Mononuclear cell (primary cell): ENCODE measurements around the gene MRPL19. TPM values are rescaled to one million over a fixed set of nuclear protein-coding genes. Genes with fewer than 3 reads are reported as not detected.
"Not testable (repeated sequence)": the region's sequence is repeated elsewhere in the genome, so short reads cannot be mapped to it uniquely, and the experiment has no call there.

Experiments
- H3K27me3 ChIP-seq: 2 replicates; pipeline ENCODE4 v1.6.0; 2011; ENCODE audit warnings: low read length, control low read depth; ENCODE audit not compliant: insufficient read depth
- H3K4me1 ChIP-seq: 2 replicates; pipeline ENCODE4 v1.5.1; 2011; ENCODE audit warnings: mild to moderate bottlenecking, low read length, control low read depth; ENCODE audit not compliant: insufficient read depth
- H3K4me3 ChIP-seq: 2 replicates; pipeline ENCODE4 v1.5.1; 2011; ENCODE audit warnings: mild to moderate bottlenecking, low read length, moderate library complexity
- H3K9me3 ChIP-seq: 2 replicates; pipeline ENCODE4 v1.5.1; 2011; ENCODE audit warnings: low read depth, mild to moderate bottlenecking, control low read depth, low read length
- total RNA-seq: library from RNA; depleted of rRNA; stranded (reverse); fragments of >200 nt; gene quantifications from one replicate; pipeline ENCODE4 v1.2.3, GENCODE V29; 2012

Gene MRPL19
- total RNA-seq, 1 donor = 11.5 TPM

DNA sequence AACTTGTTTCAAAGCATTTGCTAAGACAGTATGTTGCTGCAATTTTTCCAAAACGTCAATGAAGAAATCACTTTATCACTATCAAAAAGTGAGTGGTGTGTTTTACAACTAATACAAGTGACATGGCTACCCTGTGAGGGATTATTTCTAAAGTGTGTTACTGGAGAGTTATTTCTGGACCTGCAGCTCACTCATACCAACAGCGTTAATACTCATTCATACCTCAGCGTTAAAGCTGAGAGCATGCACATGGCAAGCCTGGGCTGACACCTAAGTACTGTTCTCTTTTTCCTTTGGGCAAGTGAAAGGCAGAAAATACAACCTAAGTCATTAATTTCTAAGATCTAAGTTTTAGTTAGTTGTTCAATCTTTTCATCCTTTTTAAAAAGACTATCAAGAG lies 13.0 kb upstream of the MRPL19 start:
- Histone ChIP-seq H3K9me3 (no peaks in the 10 kb centered on the region), H3K4me1 (no peaks in the 10 kb centered on the region), H3K4me3 (no peak overlapping the region), H3K27me3 (peaks cover 10% of the 10 kb centered on the region)

- no peak overlapping the region for H3K4me3 ChIP-seq
- peaks cover 17% of the 10 kb centered on the region for H3K27me3 ChIP-seq
- H3K4me1 ChIP-seq = no peaks in the 10 kb centered on the region
- H3K9me3 ChIP-seq = no peaks in the 10 kb centered on the region
Observed at GRCh38 chr2:75634945-75635344, 11.6 kb upstream of the MRPL19 start.

DNA sequence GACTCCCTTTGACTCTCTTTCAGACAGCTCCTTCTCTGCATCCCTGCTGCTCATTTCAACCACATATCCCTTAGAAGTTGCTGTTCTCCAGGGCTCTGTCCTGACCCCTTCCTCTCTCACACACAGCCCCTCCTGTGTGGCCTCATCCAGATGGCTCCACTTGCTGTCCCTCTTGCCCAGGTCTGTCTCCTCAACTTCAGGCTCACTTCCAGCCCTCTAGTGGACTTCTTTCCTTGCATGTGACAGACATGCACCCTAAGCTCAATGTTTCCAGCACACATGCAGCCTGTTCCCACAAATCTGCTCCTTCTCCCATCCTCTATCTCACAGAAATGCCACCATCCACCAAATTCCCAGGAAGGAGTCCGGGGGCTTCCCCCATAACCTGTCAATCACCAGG lies 9.0 kb upstream of the MRPL19 start:
- Histone ChIP-seq H3K27me3 (peaks cover 17% of the 10 kb centered on the region), H3K4me1 (no peaks in the 10 kb centered on the region), H3K9me3 (no peaks in the 10 kb centered on the region), H3K4me3 (no peak overlapping the region)

DNA sequence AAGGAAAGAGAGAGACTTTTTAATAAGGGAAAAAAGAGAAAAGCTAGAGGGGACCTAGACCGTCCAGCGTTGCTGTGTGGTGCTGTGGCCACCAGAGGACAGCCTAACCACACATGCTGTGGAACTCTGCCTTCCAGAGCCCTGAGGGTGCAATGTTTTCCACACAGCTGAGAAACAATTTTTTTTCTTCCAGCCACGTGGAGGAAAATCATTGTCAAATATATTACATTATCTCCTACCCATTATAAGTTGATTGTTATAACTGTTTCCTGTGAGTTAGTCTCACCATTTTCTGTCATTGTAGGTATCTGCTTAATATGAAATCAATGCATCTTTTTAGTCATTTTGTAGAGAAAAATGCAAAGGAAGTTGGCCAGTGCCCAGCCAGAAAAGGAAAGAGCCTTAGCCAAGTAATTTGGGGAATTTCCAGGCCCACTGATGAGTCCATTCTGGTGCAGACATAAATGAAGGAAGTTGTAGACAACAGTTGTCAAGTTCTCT lies 5.9 kb upstream of the MRPL19 start:
- H3K27me3 ChIP-seq = peaks cover 17% of the 10 kb centered on the region
- H3K4me1 ChIP-seq = no peaks in the 10 kb centered on the region
- no peaks in the 10 kb centered on the region for H3K9me3 ChIP-seq
- no peak overlapping the region for H3K4me3 ChIP-seq

- Histone ChIP-seq H3K9me3 (no peaks in the 10 kb centered on the region), H3K4me1 (peaks cover 7% of the 10 kb centered on the region), H3K4me3 (no peak overlapping the region), H3K27me3 (peaks cover 14% of the 10 kb centered on the region)
Observed at GRCh38 chr2:75641587-75641986, 5.0 kb upstream of the MRPL19 start.

- Histone ChIP-seq H3K27me3 (peaks cover 4% of the 10 kb centered on the region), H3K4me3 (no peak overlapping the region), H3K9me3 (no peaks in the 10 kb centered on the region), H3K4me1 (peaks cover 16% of the 10 kb centered on the region)
Observed at GRCh38 chr2:75643980-75644379, 2.6 kb upstream of the MRPL19 start.

DNA sequence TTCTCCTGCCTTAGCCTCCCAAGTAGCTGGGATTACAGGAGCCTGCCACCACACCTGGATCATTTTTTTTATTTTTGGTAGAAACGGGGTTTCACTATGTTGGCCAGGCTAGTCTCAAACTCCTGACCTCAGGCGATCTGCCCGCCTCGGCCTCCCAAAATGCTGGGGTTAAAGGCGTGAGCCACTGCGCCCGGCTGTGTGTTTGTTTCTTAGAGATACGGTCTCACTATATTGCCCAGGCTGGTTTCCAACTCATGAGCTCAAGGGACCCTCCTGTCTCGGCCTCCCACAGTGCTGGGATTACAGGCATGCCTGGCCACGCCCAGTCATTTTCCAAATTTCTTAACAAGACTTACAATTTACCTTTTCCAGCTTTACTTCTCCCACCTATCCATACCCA lies 940 bp upstream of the MRPL19 start:
- Histone ChIP-seq H3K27me3 (no peaks in the 10 kb centered on the region), H3K4me1 (peaks cover 16% of the 10 kb centered on the region), H3K9me3 (no peaks in the 10 kb centered on the region), H3K4me3 (no peak overlapping the region)

DNA sequence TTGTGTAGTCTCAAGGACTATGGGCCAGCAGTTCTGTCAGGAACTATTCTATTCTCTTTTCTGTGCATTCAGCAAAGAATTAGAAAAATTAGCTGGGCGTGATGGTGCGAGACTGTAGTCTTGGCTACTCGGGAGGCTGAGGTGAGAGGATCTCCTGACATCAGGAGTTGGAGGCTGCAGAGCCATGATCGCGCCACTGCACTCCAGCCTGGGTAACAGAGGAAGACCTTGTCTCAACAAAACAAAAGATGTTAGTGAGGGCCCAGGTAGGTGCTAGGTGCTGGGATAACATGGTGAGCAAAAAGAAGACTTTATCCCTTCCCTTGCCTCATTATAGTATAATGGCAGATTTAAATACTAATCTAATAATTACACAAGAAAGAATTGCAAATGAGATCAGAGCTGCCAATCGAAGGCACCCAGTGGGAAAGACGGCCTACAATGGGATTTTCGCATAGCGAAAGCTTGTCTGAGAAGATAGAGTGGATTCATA lies 447 bp upstream of the MRPL19 start:
- Histone ChIP-seq H3K4me1 (peaks cover 16% of the 10 kb centered on the region), H3K4me3 (peak overlapping the region; percentile 92), H3K27me3 (no peaks in the 10 kb centered on the region), H3K9me3 (no peaks in the 10 kb centered on the region)

DNA sequence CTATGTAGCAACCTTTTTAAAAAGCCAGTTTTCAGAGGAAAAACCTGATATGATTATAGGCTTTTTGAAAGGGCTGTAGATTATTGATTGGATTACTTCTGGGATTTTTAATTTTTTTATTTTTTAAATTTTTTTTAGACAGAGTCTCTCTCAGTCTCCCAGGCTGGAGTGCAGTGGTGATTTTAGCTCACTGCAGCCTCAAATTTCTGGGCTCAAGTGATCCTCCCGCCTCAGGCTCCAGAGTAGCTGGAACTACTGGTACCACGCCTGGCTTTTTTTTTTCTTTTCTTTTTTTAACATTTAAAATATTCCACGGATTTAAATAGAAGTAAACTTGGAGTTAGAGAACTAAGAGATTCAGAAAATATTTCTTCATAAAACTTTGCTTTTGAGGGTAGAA lies 1.2 kb downstream of the MRPL19 start:
- H3K4me1 ChIP-seq = peaks cover 16% of the 10 kb centered on the region
- no peaks in the 10 kb centered on the region for H3K27me3 ChIP-seq
- no peak overlapping the region for H3K4me3 ChIP-seq
- H3K9me3 ChIP-seq = no peaks in the 10 kb centered on the region

GRCh38 chr2:75654012-75654411 lies 7.4 kb downstream of the MRPL19 start:
- peaks cover 10% of the 10 kb centered on the region for H3K9me3 ChIP-seq
- H3K4me3 ChIP-seq = no peak overlapping the region
- no peaks in the 10 kb centered on the region for H3K27me3 ChIP-seq
- H3K4me1 ChIP-seq = no peaks in the 10 kb centered on the region

GRCh38 chr2:75655861-75656260 lies 9.3 kb downstream of the MRPL19 start:
- no peak overlapping the region for H3K4me3 ChIP-seq
- no peaks in the 10 kb centered on the region for H3K27me3 ChIP-seq
- H3K4me1 ChIP-seq = no peaks in the 10 kb centered on the region
- peaks cover 18% of the 10 kb centered on the region for H3K9me3 ChIP-seq

GRCh38 chr2:75656563-75656962 lies 10.0 kb downstream of the MRPL19 start:
- no peaks in the 10 kb centered on the region for H3K4me1 ChIP-seq
- peaks cover 18% of the 10 kb centered on the region for H3K9me3 ChIP-seq
- H3K4me3 ChIP-seq = no peak overlapping the region
- no peaks in the 10 kb centered on the region for H3K27me3 ChIP-seq

DNA sequence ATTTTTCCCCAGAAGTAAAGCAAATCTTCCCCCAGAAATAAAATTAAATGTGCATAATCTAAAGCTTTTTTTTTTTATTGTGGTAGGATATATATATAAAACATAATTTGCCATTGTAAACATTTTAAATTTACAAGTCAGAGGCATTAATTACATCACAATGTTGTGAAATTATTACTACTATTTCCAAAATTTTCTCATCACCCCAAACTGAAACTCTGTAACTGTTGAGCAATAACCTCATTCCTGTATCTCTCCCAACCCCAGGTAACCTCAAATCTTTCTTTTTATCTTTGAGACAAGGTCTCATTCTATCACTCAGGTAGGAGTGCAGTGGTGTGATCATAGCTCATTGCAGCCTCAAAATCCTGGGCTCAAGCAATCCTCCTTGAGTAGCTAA lies 11.2 kb downstream of the MRPL19 start:
- Histone ChIP-seq H3K4me1 (no peaks in the 10 kb centered on the region), H3K9me3 (peaks cover 18% of the 10 kb centered on the region), H3K4me3 (no peak overlapping the region), H3K27me3 (no peaks in the 10 kb centered on the region)

DNA sequence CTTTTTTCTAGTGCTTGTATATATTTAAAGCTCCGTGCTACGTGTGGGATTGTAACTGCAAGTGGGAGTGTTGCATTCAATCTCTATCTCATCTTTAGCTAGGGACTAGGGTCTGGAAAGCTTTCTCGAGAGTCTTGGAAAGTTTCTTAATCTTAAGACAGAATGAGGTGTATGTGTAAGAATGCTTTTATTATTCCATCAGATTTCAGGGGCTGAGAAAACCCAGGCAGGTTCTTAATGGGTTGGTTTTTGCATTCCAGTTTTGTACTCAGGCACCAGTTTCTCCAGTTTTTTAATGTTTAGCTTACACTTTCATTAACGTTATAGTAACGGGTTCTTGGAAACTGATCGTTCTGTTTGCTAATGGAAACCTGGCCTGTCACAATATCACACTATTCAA lies 20.3 kb downstream of the MRPL19 start:
- Histone ChIP-seq H3K4me1 (no peaks in the 10 kb centered on the region), H3K27me3 (no peaks in the 10 kb centered on the region), H3K4me3 (no peak overlapping the region), H3K9me3 (no peaks in the 10 kb centered on the region)

- Histone ChIP-seq H3K9me3 (no peaks in the 10 kb centered on the region), H3K4me3 (no peak overlapping the region), H3K27me3 (no peaks in the 10 kb centered on the region), H3K4me1 (no peaks in the 10 kb centered on the region)
Observed at GRCh38 chr2:75667884-75668283, 21.3 kb downstream of the MRPL19 start.

- H3K27me3 ChIP-seq, H3K9me3 ChIP-seq, H3K4me1 ChIP-seq, H3K4me3 ChIP-seq: not testable (repeated sequence)
Observed at GRCh38 chr2:75675423-75675822, 28.8 kb downstream of the MRPL19 start.
